GM15510 (cell line): ENCODE results near the gene RIPOR3.

ENCODE experiments used
- POLR2A ChIP-seq: IDR thresholded peaks from 3 replicates; pipeline ENCODE4 v1.6.1; 2011; ENCODE audit warnings: borderline replicate concordance; ENCODE audit not compliant: insufficient read length; ENCODE audit errors: extremely low read depth

Gene RIPOR3

DNA sequence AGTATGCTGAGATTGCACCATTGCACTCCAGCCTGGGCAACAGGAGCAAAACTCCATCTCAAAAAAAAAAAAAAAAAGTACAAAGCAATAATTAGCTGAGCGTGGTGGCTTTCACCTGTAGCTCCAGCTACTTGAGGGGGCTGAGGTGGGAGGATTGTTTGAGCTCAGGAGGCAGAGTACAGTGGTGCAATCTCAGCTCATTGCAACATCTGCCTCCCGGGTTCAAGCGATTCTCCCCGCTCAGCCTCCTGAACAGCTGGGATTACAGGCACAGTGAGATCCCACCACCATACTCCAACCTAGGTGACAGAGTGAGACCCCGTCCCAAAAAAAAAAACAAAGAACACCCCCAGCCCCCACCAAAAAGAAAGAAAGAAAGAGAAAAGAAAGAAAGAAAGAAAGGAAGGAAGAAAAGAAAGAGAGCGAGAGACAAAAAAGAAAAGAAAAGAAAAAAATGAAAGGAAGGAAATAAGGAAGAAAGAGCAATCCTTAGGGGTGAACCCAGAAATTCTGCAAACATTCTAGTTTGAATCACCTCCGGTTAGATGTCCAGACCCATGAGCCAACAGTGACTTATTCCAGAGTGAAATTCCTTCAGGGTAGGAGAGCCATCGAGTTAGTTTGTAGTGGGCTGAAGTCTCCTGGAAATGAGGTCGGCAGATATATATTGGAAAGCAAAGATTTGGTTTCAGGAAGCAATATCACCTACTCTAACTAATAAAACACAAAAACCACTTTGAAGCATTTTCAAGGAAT lies 3.2 kb upstream of the RIPOR3 start:
- no peak for TF ChIP-seq POLR2A

DNA sequence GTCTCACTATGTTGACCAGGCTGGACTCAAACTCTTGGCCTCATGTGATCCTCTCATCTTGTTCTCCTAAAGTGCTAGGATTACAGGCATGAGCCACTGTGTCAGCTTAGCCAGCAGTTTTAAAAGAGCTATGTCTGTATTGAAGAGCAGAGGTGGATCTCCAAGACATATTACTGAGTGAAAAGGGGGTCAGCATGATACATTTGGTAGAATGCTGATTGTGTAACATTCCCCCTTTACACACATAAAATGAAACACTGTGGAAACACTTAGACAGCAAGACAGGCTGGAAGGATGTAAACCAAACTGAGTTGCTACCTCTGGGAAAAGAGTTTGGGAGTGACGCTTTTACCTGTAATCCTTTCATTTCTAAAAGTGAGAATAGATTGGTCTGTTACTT lies 1.7 kb upstream of the RIPOR3 start:
- TF ChIP-seq POLR2A = no peak

DNA sequence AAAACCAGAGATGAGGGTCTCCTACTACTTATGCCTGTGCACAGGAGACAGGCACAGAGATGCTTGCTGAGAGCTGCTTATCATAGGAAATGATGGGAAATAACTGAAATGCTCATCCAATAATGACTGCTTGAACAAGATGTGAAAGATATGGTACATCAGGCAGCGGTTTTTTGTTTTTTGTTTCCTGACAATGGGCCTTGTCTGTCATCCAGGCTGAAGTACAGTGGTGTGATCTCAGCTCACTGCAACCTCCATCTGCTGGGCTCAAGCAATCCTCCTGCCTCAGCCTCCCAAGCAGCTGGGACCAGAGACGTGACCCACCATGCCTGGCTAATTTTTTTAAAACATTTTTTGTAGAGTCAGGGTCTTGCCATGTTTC lies 1.2 kb upstream of the RIPOR3 start:
- TF ChIP-seq POLR2A = no peak

DNA sequence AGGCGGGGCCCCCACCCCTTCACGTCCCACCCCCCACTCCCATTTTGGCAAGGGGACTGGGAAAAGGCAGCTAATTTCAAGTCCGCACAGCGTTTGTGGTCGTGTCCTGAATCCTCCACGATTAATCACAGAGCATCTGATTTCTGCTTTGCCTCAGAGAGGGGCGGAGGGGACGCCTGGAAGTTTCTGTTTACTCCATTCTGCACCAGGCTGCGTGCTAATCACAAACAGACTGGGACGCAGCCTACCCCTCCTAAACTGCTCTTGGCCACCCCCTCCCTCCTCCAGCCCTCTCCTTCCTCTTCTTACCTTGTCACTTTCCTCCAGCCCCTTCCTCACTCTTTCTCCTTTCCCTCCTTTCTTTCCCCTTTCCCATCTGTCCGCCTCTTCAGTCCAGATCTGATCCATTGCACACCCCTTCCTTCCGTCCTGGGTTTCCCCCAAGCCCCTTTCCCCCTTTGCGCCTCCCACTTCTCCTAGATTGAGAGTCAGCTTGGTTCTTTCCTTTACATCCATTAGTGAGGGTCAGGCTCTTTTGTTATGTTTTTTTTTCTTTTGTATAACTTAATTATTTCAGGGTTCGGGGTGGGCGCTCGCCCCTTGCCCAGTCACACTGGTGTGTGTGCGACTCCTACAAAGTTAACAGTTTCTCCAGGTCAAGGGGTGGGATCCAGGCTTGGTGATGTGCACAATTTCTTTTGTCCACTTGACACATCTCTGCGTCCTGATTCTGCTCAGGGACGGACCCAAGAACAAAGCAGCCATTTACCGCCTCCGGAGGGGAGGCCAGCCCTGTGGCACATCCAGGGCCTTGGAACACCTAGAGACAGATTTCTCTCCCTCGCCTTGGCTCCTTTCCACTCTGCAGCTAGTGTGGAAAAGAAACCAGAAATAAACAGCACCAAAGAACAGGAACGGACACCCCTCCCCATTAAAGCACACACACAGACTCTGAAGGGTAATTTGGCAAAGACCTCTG lies 520 bp upstream of the RIPOR3 start:
- no peak for TF ChIP-seq POLR2A

DNA sequence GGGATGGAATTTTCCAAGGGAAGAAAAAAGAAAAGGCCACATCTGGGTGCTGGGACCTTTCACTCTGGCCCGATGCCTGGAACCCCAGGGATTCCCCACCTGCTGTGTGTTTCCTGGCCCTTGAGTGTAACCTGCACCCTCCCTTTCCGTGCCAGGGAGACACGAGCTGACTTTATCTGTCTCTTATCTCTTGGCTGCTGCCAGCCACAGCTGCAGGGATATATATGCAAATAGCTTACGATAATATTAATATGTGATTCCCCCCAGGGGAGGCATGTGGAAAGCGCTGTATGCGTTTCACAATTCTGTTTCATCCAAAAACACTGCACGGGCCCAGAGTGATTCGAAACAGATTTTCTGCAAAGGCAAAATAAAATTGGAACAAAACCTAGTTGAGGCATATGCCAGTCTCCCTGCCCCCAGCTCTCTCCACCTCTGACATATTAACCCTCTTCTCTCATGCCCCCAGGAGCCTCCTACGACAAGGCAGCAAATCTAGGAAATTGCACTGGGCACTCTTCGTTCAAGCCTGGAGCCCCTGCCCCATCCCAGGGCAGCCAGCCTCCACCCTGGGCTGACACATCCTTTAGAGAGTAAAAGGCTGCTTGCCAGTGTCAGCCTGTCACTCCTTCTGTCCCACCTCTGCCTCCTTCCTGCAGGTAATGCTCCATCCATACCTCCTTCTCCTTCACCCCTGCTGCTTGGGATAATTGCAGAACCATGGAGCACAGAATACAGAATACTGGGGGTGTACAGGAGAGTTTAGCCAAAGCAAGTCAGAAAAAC lies 1.3 kb downstream of the RIPOR3 start:
- no peak for TF ChIP-seq POLR2A

DNA sequence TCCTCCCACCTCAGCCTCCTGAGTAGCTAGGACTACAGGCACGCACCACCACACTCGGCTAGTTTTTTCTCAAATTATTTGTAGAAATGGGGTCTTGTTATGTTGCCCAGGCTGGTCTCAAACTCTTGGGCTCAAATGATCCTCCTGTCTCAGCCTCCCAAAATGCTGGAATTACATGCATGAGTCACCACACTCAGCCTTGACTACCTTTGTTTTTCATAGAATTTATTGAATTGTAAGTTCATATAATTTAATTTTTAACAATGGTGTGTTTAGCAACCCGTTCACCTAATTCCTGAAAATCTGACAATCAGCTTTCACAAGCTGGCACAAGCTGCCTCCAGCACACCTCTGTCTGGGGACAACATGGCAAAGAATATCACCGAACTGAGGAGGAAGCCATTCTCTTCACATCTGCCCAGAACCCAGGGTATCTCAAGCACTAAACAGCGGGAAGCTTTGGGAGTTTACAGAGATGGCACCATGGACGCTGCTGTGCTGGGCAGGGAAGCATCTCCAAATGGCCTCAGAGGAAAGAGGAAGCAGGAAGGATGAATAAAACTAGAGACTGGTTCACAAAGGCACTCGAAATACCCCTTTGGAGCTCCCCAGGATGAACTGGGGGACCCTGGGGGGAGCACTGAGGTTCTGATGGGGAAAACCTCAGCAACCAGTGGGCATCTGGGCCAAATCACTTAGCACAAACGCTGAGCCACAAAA lies 2.9 kb downstream of the RIPOR3 start:
- no peak for TF ChIP-seq POLR2A

DNA sequence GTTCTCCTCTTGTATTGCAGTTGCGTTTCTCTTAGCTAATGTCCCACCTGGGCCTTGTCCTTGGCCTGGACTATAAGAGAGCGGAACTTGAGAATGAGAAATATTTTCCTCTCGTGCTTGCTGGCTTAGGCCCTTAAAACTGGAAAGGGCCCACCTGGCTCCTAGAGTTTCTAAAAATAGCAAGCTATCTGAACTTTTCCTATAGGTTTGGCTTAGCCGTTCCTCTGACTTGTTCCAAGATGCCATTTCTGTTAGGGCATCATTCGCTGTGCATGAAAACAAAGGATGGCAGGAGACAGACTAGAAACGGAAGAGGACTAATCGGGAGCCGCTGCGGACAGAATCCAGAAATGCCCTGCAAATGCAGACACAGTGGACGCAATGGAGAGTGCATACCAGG lies 4.5 kb downstream of the RIPOR3 start:
- no peak for TF ChIP-seq POLR2A

DNA sequence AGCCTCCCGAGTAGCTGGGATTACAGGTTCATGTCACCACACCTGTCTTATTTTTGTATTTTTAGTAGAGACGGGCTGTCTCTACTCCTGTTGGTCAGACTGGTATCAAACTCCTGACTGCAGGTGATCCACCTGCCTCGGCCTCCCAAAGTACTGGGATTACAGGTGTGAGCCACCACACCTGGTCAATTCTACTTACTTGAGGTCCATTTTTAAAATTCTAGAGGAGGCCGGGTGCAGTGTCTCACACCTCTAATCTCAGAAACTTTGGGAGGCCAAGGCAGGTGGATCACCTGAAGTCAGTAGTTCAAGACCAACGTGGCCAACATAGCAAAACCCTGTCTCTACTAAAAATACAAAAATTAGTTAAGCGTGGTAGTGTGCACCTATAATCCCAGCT lies 7.8 kb downstream of the RIPOR3 start:
- no peak for TF ChIP-seq POLR2A

DNA sequence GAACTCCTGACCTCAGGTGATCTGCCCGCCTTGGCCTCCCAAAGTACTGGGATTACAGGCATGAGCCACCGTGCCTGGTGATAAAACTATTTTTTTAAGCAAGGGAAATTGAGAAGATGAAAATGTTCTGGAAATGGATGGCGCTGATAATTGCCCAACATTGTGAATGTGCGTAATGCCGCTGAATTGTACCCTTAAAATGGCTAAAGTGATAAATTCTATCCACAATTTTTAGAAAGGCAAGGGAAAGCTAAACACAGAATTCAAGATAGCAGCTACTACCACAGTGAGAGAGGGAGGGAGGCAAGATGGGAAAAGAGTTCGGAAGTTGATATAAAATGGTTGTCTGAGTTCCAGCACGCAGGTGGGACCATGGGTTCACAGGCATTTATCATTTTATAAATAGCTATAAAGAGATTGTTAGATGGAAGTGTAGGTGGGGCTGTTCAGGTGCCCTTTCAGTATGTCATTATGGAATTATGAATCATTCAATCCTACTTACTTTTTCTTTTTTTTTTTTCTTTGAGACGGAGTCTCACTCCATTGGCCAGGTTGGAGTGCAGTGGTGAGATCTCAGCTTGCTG lies 8.3 kb downstream of the RIPOR3 start:
- no peak for TF ChIP-seq POLR2A

DNA sequence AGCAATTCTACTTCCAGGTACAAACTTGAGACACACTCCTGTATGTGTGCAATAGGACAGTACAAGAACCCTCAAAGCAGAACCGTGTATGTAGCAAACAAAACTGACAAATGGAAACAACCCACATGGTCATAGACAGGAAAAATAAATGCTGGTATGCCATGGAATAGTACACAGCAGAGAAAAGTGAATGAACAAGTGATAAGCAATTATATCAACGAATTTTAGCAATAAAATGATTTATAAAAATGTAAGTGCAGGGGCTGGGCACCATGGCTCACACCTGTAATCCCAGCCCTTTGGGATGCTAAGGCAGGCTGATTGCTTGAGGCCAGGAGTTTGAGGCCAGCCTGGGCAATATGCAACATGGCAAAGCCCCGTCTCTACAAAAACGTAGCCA lies 9.3 kb downstream of the RIPOR3 start:
- TF ChIP-seq POLR2A = no peak

DNA sequence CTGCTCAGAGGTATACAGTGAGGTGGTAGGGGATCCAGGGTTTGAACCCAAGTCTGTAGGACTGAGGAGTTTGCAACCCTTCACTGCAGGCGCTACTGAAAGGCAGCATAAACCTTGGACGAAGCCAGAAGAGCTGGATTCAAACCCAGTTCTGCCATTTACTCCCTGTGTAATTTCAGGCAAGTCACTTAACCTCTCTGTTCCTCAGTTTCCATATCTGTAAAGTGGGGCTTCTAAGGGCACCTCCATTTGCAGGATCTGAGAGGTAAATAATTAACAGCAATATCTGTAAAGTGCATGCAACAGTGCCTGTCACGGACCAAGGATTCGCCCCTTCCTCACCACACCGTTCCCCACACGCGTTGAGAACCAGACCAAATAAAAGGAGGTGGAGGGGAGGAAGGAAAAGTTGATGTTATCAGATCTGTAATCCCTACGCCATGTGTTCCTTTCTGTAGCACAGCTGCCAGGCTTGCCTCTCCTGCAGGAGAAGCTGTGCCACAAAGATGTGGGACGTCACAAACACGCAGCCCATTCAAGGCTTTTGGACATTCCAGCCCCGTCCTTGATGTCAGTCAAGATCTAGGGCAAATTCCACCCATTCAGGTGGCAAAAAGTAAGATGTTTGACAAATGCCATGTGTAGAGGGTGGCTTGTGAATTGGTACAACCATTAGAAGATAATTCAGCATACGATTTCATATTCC lies 9.8 kb downstream of the RIPOR3 start:
- TF ChIP-seq POLR2A = no peak

DNA sequence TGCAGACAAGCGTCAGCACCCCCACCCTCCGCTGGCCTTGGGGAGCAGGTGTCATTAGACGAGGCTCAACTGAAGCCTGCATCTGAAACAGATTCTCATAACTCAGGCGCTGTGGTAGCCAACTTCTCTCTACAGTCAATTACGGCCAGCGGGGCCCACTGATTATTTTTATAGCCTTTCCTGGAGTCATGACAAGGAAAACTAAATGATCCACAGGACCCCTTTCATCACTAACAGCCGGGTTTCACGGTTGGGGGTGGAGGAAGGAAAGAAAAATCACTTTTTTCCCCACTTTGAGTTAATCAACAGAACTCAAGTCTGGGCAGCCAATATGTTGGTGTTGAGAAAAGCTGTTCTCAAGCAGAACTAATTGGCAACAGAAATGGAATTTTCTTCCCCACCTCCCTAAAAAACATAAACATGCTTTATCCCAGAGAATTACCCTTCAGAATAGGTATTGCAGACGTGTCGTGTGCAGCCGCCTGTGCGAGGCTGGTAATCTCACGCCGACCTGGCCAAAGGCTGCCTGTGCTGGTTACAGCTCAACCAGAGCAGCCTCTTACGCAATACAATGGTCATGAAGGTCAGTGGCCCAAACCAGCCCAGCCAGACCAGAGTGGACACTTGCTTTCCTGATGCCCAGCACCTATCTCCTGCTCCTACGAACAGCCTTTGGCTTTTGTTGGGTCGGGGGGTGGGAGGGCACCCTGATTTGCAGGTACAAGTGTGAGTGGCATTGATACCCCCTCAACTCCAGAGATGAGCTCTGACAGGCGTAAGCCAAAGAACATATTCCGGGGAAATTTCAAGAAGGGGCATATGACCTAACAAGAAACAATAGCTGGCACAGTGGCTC lies 11.0 kb downstream of the RIPOR3 start:
- TF ChIP-seq POLR2A = no peak

DNA sequence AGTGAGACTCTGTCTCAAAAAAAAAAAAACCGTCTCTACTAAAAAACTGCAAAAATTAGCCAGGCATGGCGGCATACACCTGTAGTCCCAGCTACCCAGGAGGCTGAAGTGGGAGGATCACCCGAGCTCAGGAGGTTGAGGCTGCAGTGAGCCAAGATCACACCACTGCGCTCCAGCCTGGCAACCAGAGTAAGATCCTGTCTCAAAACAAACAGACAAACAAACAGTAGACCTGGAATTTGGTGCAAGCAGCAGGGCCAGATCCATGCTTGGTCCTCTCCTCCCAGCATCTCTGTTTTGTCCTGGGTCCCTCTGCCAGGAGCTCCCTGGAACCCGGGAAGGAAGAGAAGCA lies 11.6 kb downstream of the RIPOR3 start:
- no peak for TF ChIP-seq POLR2A
